Upper lobe of left lung (tissue), 4 donors: Measurements from ENCODE around the gene CTSE.

Source experiments
- CTCF ChIP-seq, 6 experiments: fragments of 450-650 bp in 4 of 6; fragments of 200-600 bp in 2 of 6; sonication (generic) in 2 of 6; IDR thresholded peaks; one replicate each; pipeline ENCODE4 v1.5.1; 2016 to 2019; ENCODE audit warnings: antibody characterized with exemption in 6 of 6
- POLR2AphosphoS5 ChIP-seq, 2 donors: sonication (generic); formaldehyde crosslinking; IDR thresholded peaks; one replicate each; pipeline ENCODE4 v1.5.1; 2017; ENCODE audit warnings: antibody characterized with exemption in 2 of 2

- no peak for TF ChIP-seq CTCF (IDR thresholded peaks at IDR 0.05)
- no peak for TF ChIP-seq POLR2AphosphoS5 (IDR thresholded peaks at IDR 0.05)
Measured at GRCh38 chr1:205967554-205968335, 56.0 kb downstream of the CTSE start.
